Measurements from ENCODE around the gene DNHD1. TPM values are rescaled to one million over a fixed set of nuclear protein-coding genes. Genes with fewer than 3 reads are reported as not detected.

Gene DNHD1
- total RNA-seq, 1 experiment from 2014 or later, result 3.5 TPM

DNA sequence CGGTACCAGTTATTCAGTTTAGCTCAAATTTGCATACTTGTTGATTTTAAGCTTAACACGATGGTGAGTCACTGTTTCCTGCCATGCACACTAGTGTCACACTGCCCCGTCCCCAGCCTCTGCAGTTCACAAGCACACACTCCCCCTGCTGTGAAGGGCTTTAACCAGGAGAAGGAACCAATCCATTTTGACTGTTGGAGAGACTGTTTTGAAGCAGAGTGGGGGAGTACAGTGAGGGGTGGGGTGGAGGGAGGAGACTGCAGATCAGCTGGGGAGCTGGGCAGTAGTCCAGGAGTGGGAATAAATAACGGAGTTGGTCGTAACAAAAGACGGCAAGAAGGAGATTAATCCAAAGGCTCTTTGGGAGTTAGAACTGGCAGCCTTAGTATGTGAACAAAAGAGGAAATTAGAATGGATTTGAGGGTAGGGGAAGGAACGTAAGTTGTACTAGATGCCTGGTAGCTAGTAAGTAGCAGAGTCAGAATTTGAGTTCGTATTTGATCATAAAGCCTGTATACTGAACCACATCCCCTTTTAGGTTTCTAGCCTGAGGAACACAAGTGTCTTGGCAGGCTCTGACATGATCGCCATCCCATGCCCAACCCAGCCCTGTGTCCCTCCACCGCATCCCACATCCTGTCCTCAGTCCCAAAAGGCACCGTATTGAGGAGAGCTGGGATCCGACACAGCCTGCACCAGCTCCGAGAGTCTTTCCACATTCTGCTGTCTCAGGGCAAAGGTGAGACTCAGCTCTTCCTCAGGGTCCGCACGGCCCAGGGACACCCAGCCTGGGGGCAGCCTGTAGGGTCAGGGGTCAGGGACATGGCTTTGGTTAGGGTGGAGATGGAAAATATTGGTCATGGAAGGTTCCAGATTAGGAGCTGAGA lies 121.3 kb downstream of the DNHD1 start:
- no peaks in the 10 kb centered on the region for H3K9me3 ChIP-seq (replicated peaks)
- no peaks in the 10 kb centered on the region; the same call in 1 of the 2 replicates for H3K4me1 ChIP-seq
- DNase-seq, result no peak
- no peaks in the 10 kb centered on the region for H3K27me3 ChIP-seq
- no peak overlapping the region for H3K27ac ChIP-seq
- peak overlapping the region; percentile 64 for H3K4me3 ChIP-seq
- H3K36me3 ChIP-seq, result no peaks in the 10 kb centered on the region

DNA sequence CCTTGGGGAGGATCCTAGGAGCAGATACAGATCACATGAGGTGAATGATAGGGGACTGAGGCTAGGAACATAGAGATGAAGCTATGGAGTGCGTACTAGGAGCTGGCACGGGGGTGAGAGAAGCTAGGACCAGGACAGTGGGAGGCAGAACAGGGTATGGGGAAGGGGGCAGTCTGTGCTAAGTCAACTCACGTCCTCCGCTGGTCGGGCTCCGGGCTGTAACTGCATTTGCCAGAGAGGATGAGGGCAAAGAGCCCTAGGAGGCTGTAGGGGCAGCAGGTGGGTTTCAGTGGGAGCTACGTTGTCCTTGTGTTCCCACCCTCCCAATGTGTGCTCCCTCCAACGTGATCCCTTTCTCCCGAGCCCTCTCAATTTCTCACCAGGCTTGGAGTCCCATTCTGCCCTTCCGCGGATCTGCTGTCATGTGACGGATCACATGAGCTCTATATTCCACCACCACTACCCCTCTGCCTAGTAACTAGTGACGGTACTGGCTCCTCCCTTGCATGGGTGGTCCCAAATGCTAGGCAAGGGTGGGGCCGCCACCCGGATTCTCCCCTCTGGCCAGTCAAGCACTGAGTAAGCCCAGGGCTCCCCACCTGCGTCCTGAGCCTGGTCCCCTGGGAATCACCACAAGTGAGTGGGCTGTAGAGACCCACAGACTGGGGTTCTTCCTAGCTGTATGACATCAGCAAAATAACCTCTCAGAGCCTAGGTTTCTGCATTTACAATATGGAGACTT lies 122.1 kb downstream of the DNHD1 start, which contains the start of gene TPP1:
TPP1 (minus strand) TSS at position 419 of the 742 bp plus-strand sequence; CDS start at position 397, 22 bp downstream.
- peak; percentile 92 to 95 for DNase-seq
- H3K4me3 ChIP-seq, result peak within 1 kb of the TSS; percentile 64
- no peaks in the 10 kb centered on the region for H3K36me3 ChIP-seq
- H3K27me3 ChIP-seq, result no peaks in the 10 kb centered on the region
- no peak within 1 kb of the TSS for H3K27ac ChIP-seq
- H3K4me1 ChIP-seq, result no peaks in the 10 kb centered on the region; the same call in 1 of the 2 replicates
- H3K9me3 ChIP-seq (replicated peaks), result no peaks in the 10 kb centered on the region

DNA sequence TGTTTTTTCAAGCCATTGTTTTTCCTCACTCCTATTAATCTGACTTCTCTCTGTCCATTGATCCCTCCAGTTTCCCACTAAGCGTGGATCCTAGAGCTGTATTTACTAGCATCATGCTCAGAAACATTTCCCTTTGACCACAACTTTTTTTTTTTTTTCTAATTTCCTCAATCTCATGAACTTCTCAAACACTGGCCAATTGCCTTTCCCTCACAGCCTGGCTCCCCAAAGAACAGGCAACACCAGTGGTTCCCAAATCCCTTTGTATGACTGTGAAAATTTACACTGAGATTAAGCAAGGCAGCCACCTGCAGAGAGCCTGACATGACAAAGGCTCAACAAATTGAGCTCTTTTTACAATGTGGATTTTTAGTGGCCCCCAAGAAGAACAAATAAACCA lies 123.6 kb downstream of the DNHD1 start:
- DNase-seq, result no peak
- no peaks in the 10 kb centered on the region for H3K27me3 ChIP-seq
- no peak overlapping the region for H3K27ac ChIP-seq
- H3K36me3 ChIP-seq, result no peaks in the 10 kb centered on the region
- no peaks in the 10 kb centered on the region; the same call in 1 of the 2 replicates for H3K4me1 ChIP-seq
- no peaks in the 10 kb centered on the region for H3K9me3 ChIP-seq (replicated peaks)
- no peak overlapping the region for H3K4me3 ChIP-seq

Other genes with a start within 250 kb of the DNHD1 start
- 0.24 TPM in 1 of 2 replicates, not detected in the other for gene CCKBR, start 237.4 kb upstream of the DNHD1 start, total RNA-seq (2014; rRNA removed; shearing (Covaris generic))
- not detected in 2 replicates for gene CAVIN3, start 176.8 kb upstream of the DNHD1 start, total RNA-seq (2014; rRNA removed; shearing (Covaris generic))
- 12.0 and 13.0 TPM in 2 replicates for gene SMPD1, start 106.8 kb upstream of the DNHD1 start, total RNA-seq (2014; rRNA removed; shearing (Covaris generic))
- gene APBB1, start 78.2 kb upstream of the DNHD1 start, total RNA-seq (2014; rRNA removed; shearing (Covaris generic)), result 19.6 and 20.2 TPM in 2 replicates
- gene HPX, start 56.3 kb upstream of the DNHD1 start, total RNA-seq (2014; rRNA removed; shearing (Covaris generic)), result not detected in 2 replicates
- 10.0 and 15.6 TPM in 2 replicates for gene TRIM3, start 23.3 kb upstream of the DNHD1 start, total RNA-seq (2014; rRNA removed; shearing (Covaris generic))
- gene ARFIP2, start 15.9 kb upstream of the DNHD1 start, total RNA-seq (2014; rRNA removed; shearing (Covaris generic)), result 39.5 and 40.1 TPM in 2 replicates
- 40.9 and 41.1 TPM in 2 replicates for gene TIMM10B, start 15.8 kb upstream of the DNHD1 start, total RNA-seq (2014; rRNA removed; shearing (Covaris generic))
- 15.8 and 15.9 TPM in 2 replicates for gene RRP8, start 106.3 kb downstream of the DNHD1 start, total RNA-seq (2014; rRNA removed; shearing (Covaris generic))
- 73.7 and 81.4 TPM in 2 replicates for gene ILK, start 106.5 kb downstream of the DNHD1 start, total RNA-seq (2014; rRNA removed; shearing (Covaris generic))
- 68.1 and 82.0 TPM in 2 replicates for gene TAF10, start 114.9 kb downstream of the DNHD1 start, total RNA-seq (2014; rRNA removed; shearing (Covaris generic))
- gene TPP1, start 122.1 kb downstream of the DNHD1 start, total RNA-seq (2014; rRNA removed; shearing (Covaris generic)), result 8.1 and 8.7 TPM in 2 replicates
- 9.5 and 9.6 TPM in 2 replicates for gene DCHS1, start 158.5 kb downstream of the DNHD1 start, total RNA-seq (2014; rRNA removed; shearing (Covaris generic))
- gene MRPL17, start 186.1 kb downstream of the DNHD1 start, total RNA-seq (2014; rRNA removed; shearing (Covaris generic)), result 44.2 and 45.5 TPM in 2 replicates